A673 (cell line): Measurements from ENCODE around the gene NDUFB7.

Experiments
- CTCF ChIP-seq: fragments of 300-800, 200-600 bp; sonication (generic); conservative IDR thresholded peaks from 2 replicates; pipeline ENCODE4 v1.5.1; 2017; ENCODE audit warnings: low read depth, mild to moderate bottlenecking, antibody characterized with exemption, low read length, moderate library complexity, mixed read lengths
- EZH2 ChIP-seq: fragments of 200-600 bp; sonication (generic); IDR thresholded peaks from 2 replicates; pipeline ENCODE4 v1.6.1; 2017; ENCODE audit warnings: borderline replicate concordance, low read depth, mild to moderate bottlenecking, mixed read lengths, antibody characterized with exemption, low read length; ENCODE audit not compliant: poor library complexity, severe bottlenecking

- TF ChIP-seq CTCF (no peak), EZH2 (no peak)
These were observed 47.5 kb upstream of the NDUFB7 start for GRCh38 chr19:14619404-14619803.
